Measurements from ENCODE around the gene TMEM59L.
A peak's percentile ranks its signal among the peaks of the same experiment; 100 is the strongest.

The TMEM59L gene

GRCh38 chr19:18608805-18609716 lies 3.6 kb upstream of the TMEM59L start:
- DNase-seq (ENCODE audit: low read depth in 2 of 2), result no peak

DNA sequence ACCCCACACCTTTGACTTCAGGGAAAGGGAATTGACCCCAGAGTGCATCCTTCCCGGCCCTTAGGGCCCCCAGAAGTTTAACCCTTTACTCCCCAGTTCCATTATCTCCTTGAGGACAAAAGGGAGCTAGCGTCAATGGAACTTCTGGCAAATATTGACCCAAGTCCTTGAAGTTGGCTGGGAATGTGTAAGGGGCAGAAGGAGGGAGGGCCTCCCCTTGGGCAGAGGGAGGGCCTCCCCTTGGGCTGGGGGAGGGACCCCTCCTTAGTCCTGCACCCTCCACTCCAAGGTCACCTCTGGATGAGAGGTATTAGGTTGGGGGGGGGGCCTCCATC lies 3.0 kb upstream of the TMEM59L start:
- DNase-seq (ENCODE audit: low read depth in 2 of 2), result no peak

DNA sequence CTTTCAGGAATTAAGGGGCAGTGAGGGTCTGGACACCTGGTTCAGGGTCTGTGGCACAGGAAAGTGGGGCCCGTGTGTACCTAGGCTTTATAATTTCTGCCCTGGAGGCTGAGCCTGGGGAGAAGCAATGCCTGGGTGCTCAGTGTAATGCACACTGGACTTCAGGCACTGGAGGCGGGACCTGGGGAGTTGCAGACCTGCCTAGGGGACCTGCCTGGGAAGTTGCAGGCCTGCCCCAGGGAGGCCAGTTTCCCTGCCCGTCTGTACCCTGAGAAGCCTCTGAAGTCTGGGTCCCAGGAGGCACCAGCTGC lies 2.5 kb upstream of the TMEM59L start:
- no peak for DNase-seq (ENCODE audit: low read depth in 2 of 2)

GRCh38 chr19:18610556-18611326 lies 1.9 kb upstream of the TMEM59L start:
- no peak for DNase-seq (ENCODE audit: low read depth in 2 of 2)

DNA sequence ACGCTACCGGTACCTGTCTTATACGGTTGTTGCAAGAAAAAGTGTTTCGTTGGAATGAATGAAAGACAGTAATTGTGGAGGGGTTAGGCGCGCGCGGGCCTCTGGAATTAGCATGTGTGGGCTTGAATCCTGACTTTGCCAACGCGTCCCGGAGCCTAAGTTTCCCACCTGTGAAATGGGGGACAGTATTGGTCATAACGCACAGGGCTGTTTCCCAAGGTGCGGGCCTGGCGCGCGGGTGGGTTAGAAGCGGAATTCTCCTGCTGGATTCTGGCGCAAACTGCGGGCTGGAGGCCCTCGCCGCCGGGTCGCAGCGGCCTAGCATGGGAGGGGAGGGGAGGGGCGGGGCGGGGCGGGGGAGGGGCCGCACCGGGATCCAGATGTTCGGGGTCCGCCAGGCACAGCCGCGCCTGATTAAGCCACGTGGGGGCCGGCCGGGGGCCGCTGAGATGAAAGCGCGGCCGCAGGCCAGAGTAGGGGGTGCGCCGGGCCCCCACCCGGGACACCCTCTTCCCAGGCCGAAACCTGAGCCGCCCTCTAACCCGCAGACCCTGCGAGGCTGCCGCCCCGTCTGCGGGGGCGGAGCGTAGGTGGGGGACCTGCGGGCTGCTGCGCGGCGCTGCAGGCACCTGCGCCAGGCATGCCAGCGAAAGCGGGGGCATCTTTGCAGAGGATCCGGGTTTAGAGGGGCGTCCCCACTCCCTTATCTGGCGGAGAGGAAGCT lies 1.2 kb upstream of the TMEM59L start:
- DNase-seq (ENCODE audit: low read depth in 2 of 2), result no peak

DNA sequence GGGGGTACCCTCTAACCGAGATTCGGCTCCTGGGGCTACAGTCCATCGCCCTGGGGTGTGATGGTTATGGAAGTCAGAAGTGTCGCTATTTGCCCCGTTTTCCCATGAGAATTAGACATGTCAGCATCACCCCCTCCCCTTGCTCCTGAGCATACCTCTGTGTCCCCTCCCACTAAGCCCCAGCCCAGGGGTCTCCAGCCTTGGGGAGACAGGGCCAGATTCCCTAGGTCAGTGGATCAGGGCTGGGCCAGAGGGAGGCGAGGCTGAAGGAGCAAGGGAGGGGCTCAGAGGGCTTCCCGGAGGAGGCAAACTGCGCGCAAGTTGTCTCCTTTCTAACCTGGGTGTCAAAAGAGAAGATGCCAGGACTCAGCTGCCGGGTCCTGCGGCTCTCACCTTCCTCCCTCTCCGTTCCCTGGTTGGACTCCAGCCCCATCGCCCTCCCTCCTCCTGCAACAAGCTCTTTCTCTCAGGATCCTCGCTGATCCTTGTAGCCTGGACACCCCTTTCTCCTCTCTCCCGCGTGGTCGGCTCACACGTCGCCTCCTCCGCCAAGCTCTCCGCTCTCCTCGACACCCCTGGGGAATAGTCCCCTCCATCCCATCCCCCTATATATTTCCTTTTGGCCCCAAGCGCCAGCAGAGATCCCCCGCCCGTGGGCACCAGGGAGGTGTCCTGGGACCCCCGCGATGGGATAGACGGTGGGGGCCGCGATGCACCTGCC lies 459 bp upstream of the TMEM59L start:
- DNase-seq (ENCODE audit: low read depth in 2 of 2), result no peak

DNA sequence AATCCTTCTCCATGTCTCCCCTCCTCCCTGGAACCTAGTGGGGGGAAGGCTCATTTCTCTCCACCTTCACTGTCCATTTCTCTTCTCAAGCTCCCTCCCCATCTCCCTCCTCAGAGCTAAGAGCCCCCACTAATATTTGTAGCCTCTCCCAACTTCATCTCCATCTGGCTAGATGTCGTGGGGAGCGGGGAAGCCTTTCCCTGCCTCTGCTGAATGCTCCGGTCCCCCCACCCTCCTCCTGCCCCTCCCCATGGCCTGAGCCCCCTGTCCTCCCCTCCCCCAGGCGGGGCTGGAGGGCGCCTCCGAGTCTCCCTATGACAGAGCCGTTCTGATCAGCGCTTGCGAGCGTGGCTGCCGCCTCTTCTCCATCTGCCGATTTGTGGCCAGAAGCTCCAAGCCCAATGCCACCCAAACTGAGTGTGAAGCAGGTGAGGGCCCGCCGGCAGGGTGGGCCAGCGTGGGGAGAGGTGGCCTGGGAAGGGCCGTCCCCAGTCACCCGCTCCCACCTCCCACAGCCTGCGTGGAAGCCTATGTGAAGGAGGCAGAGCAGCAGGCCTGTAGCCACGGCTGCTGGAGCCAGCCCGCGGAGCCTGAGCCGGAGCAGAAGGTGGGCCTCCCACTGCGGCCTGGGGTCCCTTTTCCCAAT lies 1.0 kb downstream of the TMEM59L start:
- no peak for DNase-seq (ENCODE audit: low read depth in 2 of 2)

- DNase-seq (ENCODE audit: low read depth in 2 of 2), result no peak
These were observed 3.4 kb downstream of the TMEM59L start for GRCh38 chr19:18616023-18616422.

DNA sequence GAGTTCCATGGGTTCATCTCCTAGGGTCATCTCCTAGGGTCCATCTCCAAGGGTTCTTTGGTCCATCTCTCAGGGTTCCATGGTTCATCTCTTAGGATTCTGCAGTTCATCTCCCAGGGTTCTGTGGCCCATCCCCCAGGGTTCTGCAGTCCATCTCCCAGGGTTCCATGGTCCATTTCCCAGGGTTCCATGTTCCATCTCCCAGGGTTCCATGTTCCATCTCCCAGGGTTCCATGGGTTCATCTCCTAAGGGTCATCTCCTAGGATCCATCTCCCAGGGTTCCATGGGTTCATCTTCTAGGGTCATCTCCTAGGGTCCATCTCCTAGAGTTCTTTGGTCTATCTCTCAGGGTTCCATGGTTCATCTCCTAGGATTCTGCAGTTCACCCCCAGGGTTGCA lies 4.9 kb downstream of the TMEM59L start:
- DNase-seq (ENCODE audit: low read depth in 2 of 2), result no peak

DNA sequence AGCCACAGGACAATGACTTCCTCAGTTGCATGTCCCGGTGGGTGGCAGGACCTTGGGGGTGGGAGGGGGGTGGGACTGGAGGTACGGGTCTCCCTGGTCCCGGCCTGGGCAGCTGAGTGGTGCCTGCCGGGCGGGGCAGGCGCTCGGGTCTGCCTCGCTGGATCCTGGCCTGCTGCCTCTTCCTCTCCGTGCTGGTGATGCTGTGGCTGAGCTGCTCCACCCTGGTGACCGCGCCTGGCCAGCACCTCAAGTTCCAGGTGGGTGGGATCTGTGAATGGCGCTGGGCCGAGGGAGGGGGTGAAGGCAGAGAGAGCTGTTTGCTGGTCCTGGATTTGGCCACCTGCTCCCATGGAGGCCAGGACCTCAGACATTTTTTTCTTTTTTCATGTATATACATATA lies 5.6 kb downstream of the TMEM59L start:
- no peak for DNase-seq (ENCODE audit: low read depth in 2 of 2)

DNA sequence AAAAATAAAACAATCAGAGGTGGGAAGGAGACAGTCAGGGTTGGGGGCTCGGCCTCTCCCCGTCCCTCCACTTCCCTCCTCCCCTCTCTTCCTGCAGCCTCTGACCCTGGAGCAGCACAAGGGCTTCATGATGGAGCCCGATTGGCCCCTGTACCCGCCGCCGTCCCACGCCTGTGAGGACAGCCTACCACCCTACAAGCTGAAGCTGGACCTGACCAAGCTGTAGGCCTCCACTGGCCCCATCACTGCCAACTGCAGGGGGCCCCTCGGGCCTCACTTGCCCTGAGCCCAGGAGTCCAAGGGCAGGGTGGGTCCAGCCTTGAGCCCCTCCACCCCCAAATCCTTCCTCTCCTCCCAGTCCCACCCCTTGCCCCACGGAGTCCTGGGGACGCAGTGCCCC lies 7.6 kb downstream of the TMEM59L start:
- no peak for DNase-seq (ENCODE audit: low read depth in 2 of 2)

DNA sequence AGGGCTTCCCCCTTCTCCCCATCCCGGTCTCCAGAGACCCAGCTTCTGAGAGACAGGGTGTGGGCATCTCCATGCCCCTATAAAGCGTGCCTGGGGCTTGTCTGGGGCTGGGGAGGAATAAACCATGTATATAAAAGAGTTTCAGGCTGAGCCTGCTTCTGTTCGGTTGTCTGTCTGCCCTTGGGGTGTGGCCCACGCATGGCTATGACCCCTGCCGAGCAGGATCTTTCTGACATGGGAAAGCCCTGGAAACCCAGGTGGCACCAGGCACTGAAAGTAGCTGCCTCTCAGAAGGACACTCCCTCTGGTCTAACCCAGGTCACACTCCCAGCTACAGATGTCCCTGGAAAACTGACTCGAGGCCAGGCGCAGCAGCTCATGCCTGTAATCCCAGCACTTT lies 8.2 kb downstream of the TMEM59L start:
- DNase-seq (ENCODE audit: low read depth in 2 of 2), result no peak

DNA sequence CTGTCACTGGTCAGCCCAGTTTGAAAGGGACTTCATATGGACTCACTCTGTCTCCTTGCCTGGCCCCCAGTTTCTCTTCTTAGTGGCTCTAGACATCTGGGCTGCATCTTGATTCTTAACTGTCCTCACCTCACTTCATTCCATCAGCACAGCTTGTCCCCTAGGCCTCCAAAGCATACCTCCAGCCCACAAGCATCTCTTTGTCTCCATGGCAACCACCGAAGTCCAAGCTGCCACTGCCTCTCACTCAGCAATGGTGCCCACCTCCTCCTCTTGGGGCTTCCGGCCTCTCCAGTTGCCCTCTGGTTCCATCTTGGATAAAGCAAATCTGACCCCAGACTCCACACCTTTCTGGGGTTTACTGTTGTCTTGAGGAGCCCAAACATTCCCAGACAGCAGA lies 14.2 kb downstream of the TMEM59L start:
- DNase-seq (ENCODE audit: low read depth in 2 of 2), result no peak

DNA sequence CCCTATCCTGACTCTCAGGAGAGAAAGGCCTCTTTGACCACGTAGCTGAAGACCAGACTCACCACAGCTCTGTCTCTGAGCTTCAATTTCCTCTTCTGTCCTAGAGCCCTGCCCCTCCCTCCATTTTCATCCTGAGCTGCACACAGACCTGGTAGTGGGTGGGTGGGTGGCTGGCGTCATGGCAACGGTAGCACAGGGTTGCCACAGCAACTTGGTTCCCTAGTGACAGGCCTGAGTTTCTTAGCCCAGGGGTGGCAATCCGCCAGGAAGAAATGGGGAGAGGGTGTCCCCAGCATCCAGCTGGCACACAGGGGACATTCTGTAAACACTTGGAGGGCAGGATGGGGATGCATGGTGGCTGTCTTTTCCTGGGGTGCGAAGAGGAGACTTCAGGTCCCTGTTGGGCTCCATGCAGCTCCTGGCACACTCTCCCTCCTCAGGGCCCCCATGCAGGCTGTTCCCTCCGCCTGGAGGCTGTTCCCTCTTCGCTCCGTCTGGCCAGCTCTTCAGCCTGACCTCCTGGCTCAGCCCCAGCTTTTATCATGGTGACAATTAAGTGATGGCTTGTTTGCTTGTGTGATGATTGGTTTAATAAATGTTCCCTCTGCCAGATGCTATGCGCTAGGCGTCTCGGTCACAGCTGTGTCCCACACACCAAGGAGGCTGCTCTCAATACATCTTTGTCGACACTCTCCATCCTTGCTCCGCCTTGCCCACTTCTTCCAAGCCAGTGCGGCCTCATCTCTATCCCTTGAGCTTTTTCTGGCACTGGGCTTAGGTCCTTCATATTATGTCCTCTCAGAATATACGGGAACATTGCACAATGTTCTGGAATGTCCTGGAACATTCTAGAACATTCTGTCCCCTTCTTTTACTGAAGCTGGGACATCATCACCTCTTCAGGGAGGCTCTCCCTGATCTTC lies 16.8 kb downstream of the TMEM59L start:
- DNase-seq (ENCODE audit: low read depth in 2 of 2), result no peak

DNA sequence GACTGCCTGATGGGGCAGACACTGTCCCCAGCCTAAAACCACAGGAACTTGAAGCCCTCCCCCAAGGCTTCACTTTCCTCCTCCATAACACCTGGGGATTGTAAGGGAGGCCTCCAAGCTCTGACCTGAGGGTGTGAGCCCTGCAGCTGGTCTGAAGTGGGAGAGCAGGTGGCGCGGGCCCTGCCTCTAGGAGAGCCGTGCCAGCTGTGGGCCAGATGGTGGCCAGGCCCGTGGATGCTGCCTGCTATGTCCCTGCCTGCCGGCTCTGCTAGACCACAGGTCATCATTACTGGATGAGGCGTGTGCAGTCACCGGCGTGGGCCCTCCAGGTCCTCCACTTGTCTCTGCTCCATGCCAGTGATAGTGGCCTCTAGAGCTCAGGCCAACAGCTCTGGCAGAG lies 20.7 kb downstream of the TMEM59L start:
- no peak for DNase-seq (ENCODE audit: low read depth in 2 of 2)

- DNase-seq (ENCODE audit: low read depth in 2 of 2), result no peak
These were observed 22.1 kb downstream of the TMEM59L start for GRCh38 chr19:18634612-18635297.

DNA sequence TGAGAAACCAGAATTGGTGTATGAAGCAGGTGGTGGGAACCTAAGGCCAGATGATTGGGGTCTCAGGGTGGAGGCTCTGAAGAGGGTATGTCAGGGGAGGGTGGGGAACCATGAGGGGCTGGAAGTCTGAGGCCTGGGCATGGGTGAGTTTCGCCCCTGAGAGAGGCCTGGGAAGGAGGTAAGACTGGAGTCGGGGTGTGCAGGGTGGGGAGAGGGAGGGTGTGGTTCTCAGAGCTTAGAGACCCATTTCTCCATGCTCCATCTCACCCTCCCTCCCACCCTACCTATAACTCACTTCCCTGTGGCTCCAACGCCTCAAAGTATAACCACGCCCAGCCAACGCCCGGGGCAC lies 23.1 kb downstream of the TMEM59L start:
- DNase-seq (ENCODE audit: low read depth in 2 of 2), result no peak

DNA sequence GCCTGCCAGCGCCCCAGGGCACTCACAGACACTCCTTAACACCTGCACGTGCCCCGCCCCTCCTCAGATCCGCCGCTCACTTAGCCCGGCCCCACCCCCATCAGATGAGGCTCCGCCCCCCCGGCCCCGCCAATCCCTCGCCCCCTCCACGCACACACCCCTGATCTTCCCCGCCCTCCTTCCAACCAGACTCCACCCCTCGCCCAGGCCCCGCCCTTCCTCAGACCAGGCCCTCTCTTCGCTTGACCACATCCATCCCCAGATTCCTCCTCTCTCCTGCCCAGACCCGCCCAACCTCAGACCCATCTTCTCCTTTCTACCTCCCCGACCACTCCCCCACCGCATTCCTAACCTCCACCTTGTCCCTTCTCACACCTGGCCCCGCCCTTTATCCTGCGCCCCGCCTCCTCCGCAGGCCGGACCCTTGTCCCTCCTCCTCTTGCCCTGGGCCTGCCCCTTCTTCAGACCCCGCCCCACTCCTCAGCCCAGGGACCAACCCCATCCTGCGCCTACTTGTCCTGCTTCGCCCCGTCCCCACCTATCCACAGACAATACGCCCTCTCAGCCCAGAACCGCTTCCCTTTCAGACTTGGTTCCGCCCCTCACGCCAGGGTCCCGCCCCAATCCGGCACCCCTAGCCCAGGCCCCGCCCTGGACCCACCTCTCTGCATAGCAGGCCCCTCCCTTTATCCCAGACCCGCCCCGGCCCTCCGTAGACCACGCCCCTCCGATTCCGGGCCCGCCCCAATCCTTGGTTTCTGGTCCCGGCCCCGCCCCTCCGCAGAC lies 23.7 kb downstream of the TMEM59L start:
- DNase-seq (ENCODE audit: low read depth in 2 of 2), result peak; percentile 99 to 100

DNA sequence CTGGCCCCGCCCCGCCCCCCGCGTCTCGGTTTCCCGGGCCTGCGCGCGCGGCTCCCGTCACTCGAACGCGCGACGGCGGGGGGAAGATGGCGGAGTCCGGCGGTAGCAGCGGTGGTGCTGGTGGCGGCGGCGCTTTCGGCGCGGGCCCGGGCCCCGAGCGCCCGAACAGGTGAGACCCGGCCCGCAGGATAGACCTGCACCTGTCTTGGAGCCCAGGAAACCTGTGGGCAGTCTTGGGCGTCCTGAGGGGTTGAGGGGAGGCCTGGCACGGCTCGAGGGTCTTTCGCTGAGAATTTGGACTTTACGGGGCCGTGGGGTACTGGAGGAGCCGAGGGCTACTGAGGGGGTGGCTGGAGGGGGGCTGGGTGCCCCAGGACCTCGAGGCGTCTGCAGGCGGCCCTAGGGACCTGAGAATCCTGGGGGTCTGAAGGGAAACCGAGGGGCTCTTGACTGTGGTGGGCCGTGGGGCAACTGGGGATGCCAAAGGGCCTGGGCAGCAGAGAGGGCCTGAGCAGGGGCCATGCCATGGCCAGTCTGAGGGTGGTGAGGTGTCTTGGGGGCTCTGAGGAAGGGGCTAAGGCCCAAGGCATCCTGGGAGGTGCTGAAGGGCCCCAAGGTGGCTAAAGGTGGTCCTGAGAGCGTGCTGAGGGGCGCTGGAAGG lies 24.4 kb downstream of the TMEM59L start, which contains the start of gene KLHL26:
Gene KLHL26 (plus strand): TSS at position 60 of the 661 bp plus-strand sequence. CDS start 27 bp downstream, at position 87.
- DNase-seq (ENCODE audit: low read depth in 2 of 2), result no peak
